H1 (cell line): ENCODE data around the gene TLNRD1. TPM values are rescaled to one million over a fixed set of nuclear protein-coding genes. Genes with fewer than 3 reads are reported as not detected.
A peak's percentile ranks its signal among the peaks of the same experiment; 100 is the strongest.

Experiments
- CTCF ChIA-PET: fragments of 300-600 bp; sonication (Branson Sonifier 250); formaldehyde crosslinking; loops from one replicate; lab custom pipeline; 2021; ENCODE audit not compliant: partially characterized antibody; lab: Charles Lee
- POLR2A ChIA-PET: fragments of 300-600 bp; sonication (Branson Sonifier 250); formaldehyde crosslinking; loops from one replicate; lab custom pipeline; 2021; ENCODE audit warnings: inconsistent platforms; ENCODE audit not compliant: partially characterized antibody; lab: Charles Lee
- DNase-seq, 2 experiments: peaks; one replicate each; pipeline versions ENCODE4 v3.0.0 to v3.0.0-alpha.2; 2010 to 2022; ENCODE audit warnings: low spot score in 2 of 2, low read depth in 1 of 2, mixed read lengths in 1 of 2
- FAIRE-seq: peaks from 2 replicates; lab custom pipeline; 2011; peaks lifted over from hg19 to GRCh38; lab: Jason Lieb, UNC
- H2AFZ ChIP-seq: 2 replicates; pipeline ENCODE4 v1.8.1; 2012; ENCODE audit warnings: low read length, inconsistent platforms
- H2AK5ac ChIP-seq: 2 replicates; pipeline ENCODE4 v1.6.1; 2013; ENCODE audit warnings: low read depth, low read length
- H2BK120ac ChIP-seq: replicated peaks from 2 replicates; pipeline ENCODE3; 2013; ENCODE audit warnings: low read depth, low read length, inconsistent platforms
- H2BK12ac ChIP-seq: 2 replicates; pipeline ENCODE4 v1.6.1; 2013; ENCODE audit warnings: low read depth, low read length
- H2BK15ac ChIP-seq: 2 replicates; pipeline ENCODE4 v1.6.1; 2013; ENCODE audit warnings: low read length
- H2BK20ac ChIP-seq: 2 replicates; pipeline ENCODE4 v1.6.1; 2013; ENCODE audit warnings: low read length
- H2BK5ac ChIP-seq: 2 replicates; pipeline ENCODE4 v1.6.1; 2013; ENCODE audit warnings: low read depth, low read length
- H3K14ac ChIP-seq: 2 replicates; pipeline ENCODE4 v1.6.1; 2013; ENCODE audit warnings: inconsistent platforms; ENCODE audit not compliant: insufficient read length
- H3K18ac ChIP-seq: 2 replicates; pipeline ENCODE4 v1.6.1; 2013; ENCODE audit warnings: low read length; ENCODE audit errors: extremely low read depth
- H3K23ac ChIP-seq: 2 replicates; pipeline ENCODE4 v1.6.1; 2013; ENCODE audit warnings: inconsistent platforms; ENCODE audit not compliant: insufficient read length
- H3K23me2 ChIP-seq: 2 replicates; pipeline ENCODE4 v1.6.1; 2013; ENCODE audit warnings: low read depth, low read length
- H3K27ac ChIP-seq: 2 replicates; pipeline ENCODE4 v1.6.1; 2011; ENCODE audit warnings: low read depth, low read length, inconsistent platforms
- H3K27me3 ChIP-seq, 4 experiments: replicated peaks in 1 of 4; 1 replicate in 1 of 4; 2 replicates in 3 of 4; pipeline versions ENCODE4 v1.6.1 to v1.8.1; 2011 to 2013; ENCODE audit warnings: low read length in 3 of 4, mild to moderate bottlenecking in 3 of 4, inconsistent platforms in 2 of 4, mixed read lengths in 2 of 4, moderate library complexity in 1 of 4; ENCODE audit not compliant: control insufficient read depth in 3 of 4, insufficient read depth in 3 of 4; ENCODE audit errors: extremely low read depth in 1 of 4
- H3K36me3 ChIP-seq, 4 experiments: 2 replicates each; pipeline versions ENCODE4 v1.6.1 to v1.8.1; 2011 to 2013; ENCODE audit warnings: mild to moderate bottlenecking in 4 of 4, low read length in 3 of 4, moderate library complexity in 2 of 4, control low read depth in 1 of 4, inconsistent platforms in 1 of 4; ENCODE audit not compliant: insufficient read depth in 4 of 4, control insufficient read depth in 2 of 4
- H3K4ac ChIP-seq: replicated peaks from 2 replicates; pipeline ENCODE3; 2013; ENCODE audit warnings: low read length, low read depth, mixed read lengths, inconsistent platforms; ENCODE audit not compliant: insufficient read length
- H3K4me1 ChIP-seq, 4 experiments: replicated peaks in 1 of 4; 1 replicate in 1 of 4; 2 replicates in 3 of 4; pipeline versions ENCODE4 v1.6.1 to v1.8.1; 2011 to 2013; ENCODE audit warnings: low read length in 3 of 4, inconsistent platforms in 2 of 4, mixed read lengths in 1 of 4; ENCODE audit not compliant: insufficient read depth in 4 of 4, control insufficient read depth in 3 of 4
- H3K4me2 ChIP-seq, 2 experiments: 2 replicates each; pipeline versions ENCODE4 v1.6.1 to v1.8.1; 2011 to 2013; ENCODE audit warnings: low read depth in 2 of 2, low read length in 2 of 2, control low read depth in 1 of 2, inconsistent platforms in 1 of 2, mild to moderate bottlenecking in 1 of 2; ENCODE audit not compliant: insufficient read depth in 1 of 2
- H3K4me3 ChIP-seq, 4 experiments: fragments of 200-600, 300-600 bp in 1 of 4; sonication (generic), shearing (Covaris generic), sonication (Bioruptor Twin) in 1 of 4; 2 replicates each; pipeline versions ENCODE4 v1.5.1 to v1.8.1; 2011 to 2016; ENCODE audit warnings: low read length in 4 of 4, low read depth in 3 of 4, control low read depth in 2 of 4, inconsistent platforms in 2 of 4, mild to moderate bottlenecking in 2 of 4, mixed read lengths in 1 of 4, moderate library complexity in 1 of 4; ENCODE audit not compliant: insufficient read depth in 2 of 4; ENCODE audit errors: extremely low read depth in 1 of 4
- H3K56ac ChIP-seq: replicated peaks from 2 replicates; pipeline ENCODE3; 2013; ENCODE audit warnings: low read depth, mild to moderate bottlenecking, mixed read lengths, low read length, inconsistent platforms; ENCODE audit not compliant: insufficient read length
- H3K79me1 ChIP-seq: 2 replicates; pipeline ENCODE4 v1.6.1; 2013; ENCODE audit warnings: low read depth, low read length, control low read depth
- H3K79me2 ChIP-seq, 2 experiments: 2 replicates each; pipeline versions ENCODE4 v1.6.1 to v1.8.1; 2012 to 2013; ENCODE audit warnings: low read length in 2 of 2, mild to moderate bottlenecking in 2 of 2, inconsistent platforms in 1 of 2; ENCODE audit not compliant: insufficient read depth in 2 of 2, control insufficient read depth in 1 of 2
- H3K9ac ChIP-seq, 4 experiments: replicated peaks in 1 of 4; 1 replicate in 1 of 4; 2 replicates in 3 of 4; pipeline versions ENCODE4 v1.6.1 to v1.8.1; 2011 to 2013; ENCODE audit warnings: low read depth in 3 of 4, low read length in 3 of 4, control low read depth in 2 of 4, mild to moderate bottlenecking in 2 of 4, moderate library complexity in 2 of 4, inconsistent platforms in 1 of 4; ENCODE audit errors: extremely low read depth in 1 of 4
- H3K9me3 ChIP-seq, 2 experiments: 2 replicates each; pipeline versions ENCODE4 v1.6.1 to v1.8.1; 2012 to 2013; ENCODE audit warnings: mild to moderate bottlenecking in 2 of 2, moderate library complexity in 2 of 2, control low read depth in 1 of 2, inconsistent platforms in 1 of 2, low read depth in 1 of 2, low read length in 1 of 2, mixed read lengths in 1 of 2; ENCODE audit not compliant: insufficient read depth in 2 of 2
- H4K20me1 ChIP-seq, 2 experiments: replicated peaks in 1 of 2; 2 replicates each; pipeline versions ENCODE3 to v1.8.1; 2011 to 2013; ENCODE audit warnings: inconsistent platforms in 2 of 2, low read length in 2 of 2, mild to moderate bottlenecking in 1 of 2; ENCODE audit not compliant: insufficient read depth in 2 of 2, control insufficient read depth in 1 of 2
- H4K5ac ChIP-seq: 2 replicates; pipeline ENCODE4 v1.6.1; 2013; ENCODE audit warnings: low read length, low read depth, mixed read lengths, inconsistent platforms; ENCODE audit not compliant: insufficient read length
- H4K8ac ChIP-seq: 2 replicates; pipeline ENCODE4 v1.8.0; 2013; ENCODE audit warnings: mild to moderate bottlenecking, moderate library complexity, low read length, inconsistent platforms; ENCODE audit not compliant: insufficient read depth; ENCODE audit errors: extremely low read depth
- H4K91ac ChIP-seq: replicated peaks from 2 replicates; pipeline ENCODE3; 2013; ENCODE audit warnings: low read length, mixed read lengths, inconsistent platforms; ENCODE audit not compliant: insufficient read length
- BACH1 ChIP-seq: IDR thresholded peaks from 2 replicates; pipeline ENCODE4 v1.6.1; 2012; ENCODE audit warnings: low read length, improper control_type of control experiment
- CHD2 ChIP-seq: IDR thresholded peaks from 2 replicates; pipeline ENCODE4 v1.6.1; 2012; ENCODE audit warnings: low read length, improper control_type of control experiment
- KDM1A ChIP-seq: fragments of 200-600, 300-600 bp; sonication (generic); IDR thresholded peaks from 2 replicates; pipeline ENCODE4 v1.7.1; 2016; ENCODE audit warnings: mild to moderate bottlenecking, low read length, borderline replicate concordance
- SRF ChIP-seq: IDR thresholded peaks from 2 replicates; pipeline ENCODE4 v1.6.1; 2011; ENCODE audit warnings: mild to moderate bottlenecking, low read depth, low read length, moderate library complexity
- TAF7 ChIP-seq: optimal IDR thresholded peaks from 2 replicates; pipeline ENCODE3; 2011; ENCODE audit warnings: low read depth, mild to moderate bottlenecking, inconsistent platforms, low read length, moderate library complexity, borderline replicate concordance
- WGBS, 2 experiments: shearing (Covaris generic) in 1 of 2; methylation state at CpG; one replicate each; pipeline versions ENCODE4 v1.1.6 to v1.1.7; 2013 to 2015; ENCODE audit warnings: low lambda C conversion rate in 2 of 2, mixed read lengths in 2 of 2, inconsistent platforms in 1 of 2, low coverage in 1 of 2, missing lambda C conversion rate in 1 of 2; ENCODE audit not compliant: insufficient replicate concordance in 2 of 2, insufficient coverage in 1 of 2, insufficient read length in 1 of 2; ENCODE audit errors: extremely low coverage in 1 of 2, missing lambda C conversion rate in 1 of 2; 5-methylcytosine and 5-hydroxymethylcytosine counted together
- polyA plus RNA-seq, 7 experiments: library from polyadenylated mRNA; depleted of rRNA in 3 of 7; stranded (reverse) in 5 of 7; unstranded in 2 of 7; fragments of >200 nt in 5 of 7; fragments of 200-250 nt in 2 of 7; gene quantifications; 1 replicate in 5 of 7; 2 replicates in 1 of 7; 4 replicates in 1 of 7; pipeline versions ENCODE4 v1.2.1 to v1.2.3, GENCODE V29; 2011 to 2013; ENCODE audit warnings: missing spikeins in 2 of 7, mixed read lengths in 2 of 7
- total RNA-seq: library from RNA; stranded (reverse); fragmentation: NEBNext Ultra II Directional; extraction: Animal tissue kit (Norgen Biotek cat#: 25700); gene quantifications from 2 replicates; pipeline ENCODE4 v1.2.1, GENCODE V29; 2021
- TF ChIP-seq, protein P1 (sequence below): IDR thresholded peaks from 2 replicates; pipeline ENCODE4 v1.6.1; 2012; ENCODE audit warnings: inconsistent platforms

The TLNRD1 gene
- total and polyA plus RNA-seq, 2 of the 8 experiments (the other 6 are each of a cell fraction or from before 2014, with no cell fraction given): 12.2 to 20.5 TPM

- H3K56ac ChIP-seq: no peak overlapping the region
- TF ChIP-seq TAF7 (no peak), CHD2 (no peak), BACH1 (no peak), SRF (no peak), KDM1A (no peak)
- TF ChIP-seq, protein P1, sequence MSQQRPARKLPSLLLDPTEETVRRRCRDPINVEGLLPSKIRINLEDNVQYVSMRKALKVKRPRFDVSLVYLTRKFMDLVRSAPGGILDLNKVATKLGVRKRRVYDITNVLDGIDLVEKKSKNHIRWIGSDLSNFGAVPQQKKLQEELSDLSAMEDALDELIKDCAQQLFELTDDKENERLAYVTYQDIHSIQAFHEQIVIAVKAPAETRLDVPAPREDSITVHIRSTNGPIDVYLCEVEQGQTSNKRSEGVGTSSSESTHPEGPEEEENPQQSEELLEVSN: 0 out of 2 replicates have a peak, but pooled peaks have one; percentile 25
- H3K9ac ChIP-seq: no peak overlapping the region
- no peak for DNase-seq
- no peaks in the 10 kb centered on the region for H3K79me2 ChIP-seq
- POLR2A ChIA-PET: no interaction called here
- no peak overlapping the region for H2AK5ac ChIP-seq
- 80% methylated on average over 2 of the region's 2 CpGs; no CpG with 5 or more reads in 1 of the 2 experiments for WGBS, 2 experiments
- H3K79me1 ChIP-seq: no peaks in the 10 kb centered on the region
- no peak overlapping the region for H3K4me2 ChIP-seq
- no peak overlapping the region for H2BK120ac ChIP-seq
- no peaks in the 10 kb centered on the region for H3K36me3 ChIP-seq
- no peak overlapping the region for H3K18ac ChIP-seq
- H3K4ac ChIP-seq: no peak overlapping the region
- no peaks in the 10 kb centered on the region for H3K9me3 ChIP-seq
- H3K23ac ChIP-seq: no peak overlapping the region
- H4K8ac ChIP-seq: no peak overlapping the region
- no peak overlapping the region for H2AFZ ChIP-seq
- no peak overlapping the region for H4K91ac ChIP-seq
- CTCF ChIA-PET: interaction anchor here (1.4 kb wide), 1 partner anchor 86 kb away, joined by 3 read pairs; no protein-coding TSS in a partner anchor
- no peaks in the 10 kb centered on the region for H4K20me1 ChIP-seq
- no peak overlapping the region for H2BK20ac ChIP-seq
- H3K14ac ChIP-seq: no peak overlapping the region
- H3K4me3 ChIP-seq: no peak overlapping the region
- H3K4me1 ChIP-seq: peaks cover 0 to under 1% (median under 1%) of the 10 kb centered on the region in 4 experiments; a peak in 1 of 7 replicates
- no peak for FAIRE-seq
- no peaks in the 10 kb centered on the region for H3K27me3 ChIP-seq
- no peak overlapping the region for H2BK5ac ChIP-seq
- H3K23me2 ChIP-seq: no peaks in the 10 kb centered on the region
- no peak overlapping the region for H3K27ac ChIP-seq
- H2BK12ac ChIP-seq: no peak overlapping the region
- H2BK15ac ChIP-seq: no peak overlapping the region
- no peak overlapping the region for H4K5ac ChIP-seq
Measured at GRCh38 chr15:81018197-81018596, 17.5 kb downstream of the TLNRD1 start.
